ENCODE measurements around the gene EYA4. TPM values are rescaled to one million over a fixed set of nuclear protein-coding genes. Genes with fewer than 3 reads are reported as not detected.
"Not testable (repeated sequence)": the region's sequence is repeated elsewhere in the genome, so short reads cannot be mapped to it uniquely, and the experiment has no call there.

EYA4 gene
- total RNA-seq, 1 donor from 2014 or later: 9.7 TPM

- H3K36me3 ChIP-seq (ENCODE audit: control insufficient read depth, insufficient read depth, low read length): no peaks in the 10 kb centered on the region
- no peak for TF ChIP-seq CTCF (IDR thresholded peaks at IDR 0.05; ENCODE audit: insufficient read depth, low read length, severe bottlenecking)
- DNase-seq (ENCODE audit: low read depth) (no peak), FAIRE-seq (no peak)
- no peak overlapping the region for H3K4me3 ChIP-seq (ENCODE audit: low read depth, low read length)
- no peaks in the 10 kb centered on the region for H3K27me3 ChIP-seq (ENCODE audit: control insufficient read depth, insufficient read depth, low read length)
These were observed 152.7 kb downstream of the EYA4 start for GRCh38 chr6:133393891-133394290.

GRCh38 chr6:133394630-133395029, 153.5 kb downstream of the EYA4 start:
- H3K4me3 ChIP-seq (ENCODE audit: low read depth, low read length): no peak overlapping the region
- H3K27me3 ChIP-seq (ENCODE audit: control insufficient read depth, insufficient read depth, low read length): no peaks in the 10 kb centered on the region
- DNase-seq (ENCODE audit: low read depth): no peak
- no peaks in the 10 kb centered on the region for H3K36me3 ChIP-seq (ENCODE audit: control insufficient read depth, insufficient read depth, low read length)
- TF ChIP-seq CTCF (IDR thresholded peaks at IDR 0.05; ENCODE audit: insufficient read depth, low read length, severe bottlenecking): no peak
- FAIRE-seq: no peak

GRCh38 chr6:133396233-133396983, 155.3 kb downstream of the EYA4 start:
- DNase-seq (ENCODE audit: low read depth): peak; percentile 71
- Histone ChIP-seq H3K36me3 (ENCODE audit: control insufficient read depth, insufficient read depth, low read length) (no peaks in the 10 kb centered on the region), H3K4me3 (ENCODE audit: low read depth, low read length) (no peak overlapping the region), H3K27me3 (ENCODE audit: control insufficient read depth, insufficient read depth, low read length) (no peaks in the 10 kb centered on the region)
- TF ChIP-seq CTCF (IDR thresholded peaks at IDR 0.05; ENCODE audit: insufficient read depth, low read length, severe bottlenecking): no peak
- FAIRE-seq: no peak

- DNase-seq (ENCODE audit: low read depth): no peak
- no peaks in the 10 kb centered on the region for H3K36me3 ChIP-seq (ENCODE audit: control insufficient read depth, insufficient read depth, low read length)
- no peak overlapping the region for H3K4me3 ChIP-seq (ENCODE audit: low read depth, low read length)
- H3K27me3 ChIP-seq (ENCODE audit: control insufficient read depth, insufficient read depth, low read length): no peaks in the 10 kb centered on the region
- no peak for TF ChIP-seq CTCF (IDR thresholded peaks at IDR 0.05; ENCODE audit: insufficient read depth, low read length, severe bottlenecking)
- FAIRE-seq: no peak
These were observed 155.8 kb downstream of the EYA4 start for GRCh38 chr6:133396984-133397348.

GRCh38 chr6:133397601-133398000, 156.4 kb downstream of the EYA4 start:
- not testable (repeated sequence) for DNase-seq (ENCODE audit: low read depth); H3K4me3 ChIP-seq (ENCODE audit: low read depth, low read length); FAIRE-seq; H3K36me3 ChIP-seq (ENCODE audit: control insufficient read depth, insufficient read depth, low read length); H3K27me3 ChIP-seq (ENCODE audit: control insufficient read depth, insufficient read depth, low read length)

GRCh38 chr6:133399426-133399825, 158.3 kb downstream of the EYA4 start:
- FAIRE-seq (no peak), DNase-seq (ENCODE audit: low read depth) (no peak)
- Histone ChIP-seq H3K27me3 (ENCODE audit: control insufficient read depth, insufficient read depth, low read length) (no peaks in the 10 kb centered on the region), H3K4me3 (ENCODE audit: low read depth, low read length) (no peak overlapping the region), H3K36me3 (ENCODE audit: control insufficient read depth, insufficient read depth, low read length) (no peaks in the 10 kb centered on the region)
- TF ChIP-seq CTCF (IDR thresholded peaks at IDR 0.05; ENCODE audit: insufficient read depth, low read length, severe bottlenecking): no peak

Measured in bronchial epithelial cell (primary cell).